ENCODE measurements around the gene GRAMD1B.
"Not testable (repeated sequence)": the region's sequence is repeated elsewhere in the genome, so short reads cannot be mapped to it uniquely, and the experiment has no call there.

Gene GRAMD1B

GRCh38 chr11:123624974-123625373 lies 194.9 kb downstream of the GRAMD1B start:
- no peak for DNase-seq (ENCODE audit: low read depth in 2 of 2, low spot score in 1 of 2)

- DNase-seq (ENCODE audit: low read depth in 2 of 2, low spot score in 1 of 2) = no peak
Observed at GRCh38 chr11:123628936-123629683, 199.0 kb downstream of the GRAMD1B start.

- no peak for DNase-seq (ENCODE audit: low read depth in 2 of 2, low spot score in 1 of 2)
Observed at GRCh38 chr11:123630126-123630608, 200.1 kb downstream of the GRAMD1B start.

- no peak for DNase-seq (ENCODE audit: low read depth in 2 of 2, low spot score in 1 of 2)
Observed at GRCh38 chr11:123640029-123640428, 210.0 kb downstream of the GRAMD1B start.

- no peak for DNase-seq (ENCODE audit: low read depth in 2 of 2, low spot score in 1 of 2)
Observed at GRCh38 chr11:123640677-123641494, 210.8 kb downstream of the GRAMD1B start.

GRCh38 chr11:123641495-123641840 lies 211.4 kb downstream of the GRAMD1B start:
- no peak for DNase-seq (ENCODE audit: low read depth in 2 of 2, low spot score in 1 of 2)

GRCh38 chr11:123642435-123642834 lies 212.4 kb downstream of the GRAMD1B start:
- no peak for DNase-seq (ENCODE audit: low read depth in 2 of 2, low spot score in 1 of 2)

GRCh38 chr11:123645286-123645975 lies 215.4 kb downstream of the GRAMD1B start:
- DNase-seq (ENCODE audit: low read depth in 2 of 2, low spot score in 1 of 2) = no peak

- no peak for DNase-seq (ENCODE audit: low read depth in 2 of 2, low spot score in 1 of 2)
Observed at GRCh38 chr11:123650901-123651300, 220.8 kb downstream of the GRAMD1B start.

- no peak for DNase-seq (ENCODE audit: low read depth in 2 of 2, low spot score in 1 of 2)
Observed at GRCh38 chr11:123652599-123652998, 222.5 kb downstream of the GRAMD1B start.

- DNase-seq (ENCODE audit: low read depth in 2 of 2, low spot score in 1 of 2) = no peak
Observed at GRCh38 chr11:123653483-123653826, 223.4 kb downstream of the GRAMD1B start.

GRCh38 chr11:123653827-123654565 lies 223.9 kb downstream of the GRAMD1B start:
- DNase-seq (ENCODE audit: low read depth in 2 of 2, low spot score in 1 of 2) = no peak

GRCh38 chr11:123654566-123655081 lies 224.6 kb downstream of the GRAMD1B start, which contains the start of gene SCN3B:
Gene SCN3B, minus strand, starts transcription at chr11:123654624. Its CDS starts 823 bp downstream, at chr11:123653801.
- no peak for DNase-seq (ENCODE audit: low read depth in 2 of 2, low spot score in 1 of 2)

GRCh38 chr11:123659311-123659710 lies 229.2 kb downstream of the GRAMD1B start:
- no peak for DNase-seq (ENCODE audit: low read depth in 2 of 2, low spot score in 1 of 2)

GRCh38 chr11:123659965-123660364 lies 229.9 kb downstream of the GRAMD1B start:
- not testable (repeated sequence) for DNase-seq (ENCODE audit: low read depth in 2 of 2, low spot score in 1 of 2)

GRCh38 chr11:123665306-123665705 lies 235.2 kb downstream of the GRAMD1B start:
- DNase-seq (ENCODE audit: low read depth in 2 of 2, low spot score in 1 of 2) = no peak

GRCh38 chr11:123670081-123670480 lies 240.0 kb downstream of the GRAMD1B start:
- DNase-seq (ENCODE audit: low read depth in 2 of 2, low spot score in 1 of 2) = no peak

GRCh38 chr11:123671534-123671933 lies 241.5 kb downstream of the GRAMD1B start:
- no peak for DNase-seq (ENCODE audit: low read depth in 2 of 2, low spot score in 1 of 2)

GRCh38 chr11:123672568-123672967 lies 242.5 kb downstream of the GRAMD1B start:
- DNase-seq (ENCODE audit: low read depth in 2 of 2, low spot score in 1 of 2) = no peak

GRCh38 chr11:123674297-123674696 lies 244.2 kb downstream of the GRAMD1B start:
- DNase-seq (ENCODE audit: low read depth in 2 of 2, low spot score in 1 of 2) = no peak
